Measurements from ENCODE around the gene FLVCR2. TPM values are rescaled to one million over a fixed set of nuclear protein-coding genes. Genes with fewer than 3 reads are reported as not detected.

FLVCR2 gene
- polyA plus RNA-seq, 1 experiment, result 0.70 TPM

DNA sequence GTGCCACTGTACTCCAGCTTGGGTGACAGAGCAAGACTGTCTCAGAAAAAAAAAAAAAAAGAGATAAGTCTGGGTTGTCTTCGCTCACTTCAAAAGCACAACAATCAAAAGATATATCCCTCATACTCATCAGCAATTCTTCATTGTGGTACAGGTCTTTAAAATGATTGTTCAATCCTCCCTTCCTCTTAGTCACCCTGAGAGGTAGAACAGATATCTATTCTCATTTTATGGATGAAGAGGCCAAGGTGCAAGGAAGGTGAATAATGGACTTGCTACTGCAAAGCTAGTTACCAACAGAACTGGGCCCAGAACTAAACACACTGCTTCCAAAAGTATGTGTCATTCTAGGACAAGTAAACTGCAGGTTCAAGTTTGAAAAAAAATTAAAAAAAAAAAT, 75.1 kb downstream of the FLVCR2 start:
- Histone ChIP-seq H3K27me3 (ENCODE audit: control insufficient read depth, insufficient read depth, low read length) (no peaks in the 10 kb centered on the region), H3K36me3 (ENCODE audit: control insufficient read depth, insufficient read depth, low read length) (peaks cover 2% of the 10 kb centered on the region; the same call in 1 of the 2 replicates), H3K4me3 (ENCODE audit: low read depth, low read length) (no peak overlapping the region)
- POLR2A ChIA-PET, result interaction anchor here (1.1 kb wide), 1 partner anchor 77 kb away, joined by 3 read pairs; no protein-coding TSS in a partner anchor
- TF ChIP-seq, protein P1, sequence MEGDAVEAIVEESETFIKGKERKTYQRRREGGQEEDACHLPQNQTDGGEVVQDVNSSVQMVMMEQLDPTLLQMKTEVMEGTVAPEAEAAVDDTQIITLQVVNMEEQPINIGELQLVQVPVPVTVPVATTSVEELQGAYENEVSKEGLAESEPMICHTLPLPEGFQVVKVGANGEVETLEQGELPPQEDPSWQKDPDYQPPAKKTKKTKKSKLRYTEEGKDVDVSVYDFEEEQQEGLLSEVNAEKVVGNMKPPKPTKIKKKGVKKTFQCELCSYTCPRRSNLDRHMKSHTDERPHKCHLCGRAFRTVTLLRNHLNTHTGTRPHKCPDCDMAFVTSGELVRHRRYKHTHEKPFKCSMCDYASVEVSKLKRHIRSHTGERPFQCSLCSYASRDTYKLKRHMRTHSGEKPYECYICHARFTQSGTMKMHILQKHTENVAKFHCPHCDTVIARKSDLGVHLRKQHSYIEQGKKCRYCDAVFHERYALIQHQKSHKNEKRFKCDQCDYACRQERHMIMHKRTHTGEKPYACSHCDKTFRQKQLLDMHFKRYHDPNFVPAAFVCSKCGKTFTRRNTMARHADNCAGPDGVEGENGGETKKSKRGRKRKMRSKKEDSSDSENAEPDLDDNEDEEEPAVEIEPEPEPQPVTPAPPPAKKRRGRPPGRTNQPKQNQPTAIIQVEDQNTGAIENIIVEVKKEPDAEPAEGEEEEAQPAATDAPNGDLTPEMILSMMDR (IDR thresholded peaks at IDR 0.05; ENCODE audit: insufficient read depth, low read depth, low read length), result no peak
- CTCF ChIA-PET, result interaction anchor here (0.6 to 16.2 kb wide), 19 partner anchors 10 to 377 kb away, joined by 3 to 480 read pairs (median 5); partner anchors contain the start of gene FLVCR2
- no peak for DNase-seq (ENCODE audit: low read depth)

DNA sequence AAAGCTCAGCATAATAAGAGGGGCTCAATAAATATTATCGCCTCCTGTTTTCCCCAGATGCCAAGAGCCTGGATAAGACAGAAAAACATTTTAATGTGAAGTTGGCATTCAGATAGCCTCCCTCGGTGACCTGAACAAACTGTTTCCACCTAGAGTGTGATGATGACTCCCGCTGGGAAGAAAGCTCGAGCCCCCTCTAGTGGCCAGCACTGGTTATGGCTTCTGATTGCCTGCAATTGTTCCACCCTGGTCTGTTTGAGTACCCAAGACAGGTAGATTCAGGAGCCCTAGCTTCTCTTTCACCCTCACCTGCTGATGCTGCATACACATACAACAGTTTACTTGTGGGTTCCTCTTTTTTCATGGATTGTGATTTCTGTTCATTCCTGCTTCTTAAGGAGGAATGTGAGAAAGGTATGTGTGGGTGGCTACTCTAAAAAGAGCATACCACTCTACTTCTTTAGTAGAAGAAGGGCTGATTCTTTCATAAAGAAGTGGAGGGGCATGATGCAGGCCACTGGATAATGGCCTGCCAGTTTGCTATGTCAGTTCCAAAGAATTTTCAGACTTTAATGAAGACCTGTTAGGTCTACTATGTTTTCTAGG, 75.8 kb downstream of the FLVCR2 start:
- ChIA-PET CTCF (interaction anchor here (0.6 to 16.2 kb wide), 23 partner anchors 9 to 378 kb away, joined by 3 to 480 read pairs (median 5); partner anchors contain the start of genes FLVCR2 and TGFB3), POLR2A (interaction anchor here (1.1 kb wide), 1 partner anchor 78 kb away, joined by 3 read pairs; no protein-coding TSS in a partner anchor)
- DNase-seq (ENCODE audit: low read depth), result no peak
- Histone ChIP-seq H3K4me3 (ENCODE audit: low read depth, low read length) (no peak overlapping the region), H3K27me3 (ENCODE audit: control insufficient read depth, insufficient read depth, low read length) (no peaks in the 10 kb centered on the region), H3K36me3 (ENCODE audit: control insufficient read depth, insufficient read depth, low read length) (peaks cover 2% of the 10 kb centered on the region; the same call in 1 of the 2 replicates)
- TF ChIP-seq, protein P1 (IDR thresholded peaks at IDR 0.05; ENCODE audit: insufficient read depth, low read depth, low read length), result peak; percentile 95

DNA sequence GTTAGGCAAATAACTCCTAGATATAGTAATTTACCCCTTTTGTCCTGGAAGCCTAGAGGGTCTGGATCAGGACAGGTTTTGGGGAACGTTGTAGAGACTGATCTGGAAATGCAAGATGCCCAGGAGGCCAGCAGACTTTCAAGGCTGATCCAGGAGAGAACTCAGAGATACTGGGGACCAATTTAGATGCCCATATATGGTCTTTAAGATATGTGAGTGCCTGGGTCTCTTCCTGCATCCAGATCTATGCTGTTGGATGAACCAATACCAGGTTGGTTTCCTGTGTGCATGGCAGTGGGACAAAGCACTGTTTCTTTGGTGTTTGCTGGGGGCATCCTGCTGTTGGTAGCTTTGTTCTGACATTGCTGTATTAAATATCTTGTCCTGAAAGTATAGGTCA, 76.8 kb downstream of the FLVCR2 start:
- no peak for DNase-seq (ENCODE audit: low read depth)
- Histone ChIP-seq H3K4me3 (ENCODE audit: low read depth, low read length) (no peak overlapping the region), H3K27me3 (ENCODE audit: control insufficient read depth, insufficient read depth, low read length) (no peaks in the 10 kb centered on the region), H3K36me3 (ENCODE audit: control insufficient read depth, insufficient read depth, low read length) (peaks cover 2% of the 10 kb centered on the region; the same call in 1 of the 2 replicates)
- TF ChIP-seq, protein P1 (IDR thresholded peaks at IDR 0.05; ENCODE audit: insufficient read depth, low read depth, low read length), result no peak
- POLR2A ChIA-PET, result no interaction called here
- CTCF ChIA-PET, result interaction anchor here (0.7 to 16.2 kb wide), 15 partner anchors 8 to 327 kb away, joined by 3 to 480 read pairs (median 6); partner anchors contain the start of genes FLVCR2 and TGFB3

DNA sequence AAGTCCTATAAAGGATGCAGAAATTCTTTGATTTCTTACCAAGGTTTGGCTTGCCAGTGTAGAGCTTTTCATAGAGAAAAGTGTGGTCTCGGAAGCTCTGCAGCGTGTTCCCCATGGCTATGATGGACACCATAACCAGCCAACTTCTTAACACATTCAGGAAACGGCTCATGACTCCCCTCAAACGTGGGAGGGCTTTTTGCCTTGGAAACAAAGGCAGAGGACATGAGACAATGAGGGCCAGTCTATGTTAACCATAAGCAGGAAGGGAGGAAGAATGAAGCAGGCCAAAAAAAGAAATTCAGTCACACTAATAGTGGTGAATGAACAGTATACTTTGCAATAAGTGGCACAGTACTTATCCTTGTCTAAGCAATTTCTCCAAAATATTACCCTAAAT, 78.9 kb downstream of the FLVCR2 start:
- CTCF ChIA-PET, result interaction anchor here (0.7 to 16.2 kb wide), 5 partner anchors 9 to 100 kb away, joined by 3 to 480 read pairs (median 4); partner anchors contain the start of gene FLVCR2
- POLR2A ChIA-PET, result no interaction called here
- no peak for DNase-seq (ENCODE audit: low read depth)
- H3K36me3 ChIP-seq (ENCODE audit: control insufficient read depth, insufficient read depth, low read length), result no peaks in the 10 kb centered on the region; the same call in 1 of the 2 replicates
- H3K27me3 ChIP-seq (ENCODE audit: control insufficient read depth, insufficient read depth, low read length), result no peaks in the 10 kb centered on the region
- TF ChIP-seq, protein P1 (IDR thresholded peaks at IDR 0.05; ENCODE audit: insufficient read depth, low read depth, low read length), result no peak
- H3K4me3 ChIP-seq (ENCODE audit: low read depth, low read length), result no peak overlapping the region

DNA sequence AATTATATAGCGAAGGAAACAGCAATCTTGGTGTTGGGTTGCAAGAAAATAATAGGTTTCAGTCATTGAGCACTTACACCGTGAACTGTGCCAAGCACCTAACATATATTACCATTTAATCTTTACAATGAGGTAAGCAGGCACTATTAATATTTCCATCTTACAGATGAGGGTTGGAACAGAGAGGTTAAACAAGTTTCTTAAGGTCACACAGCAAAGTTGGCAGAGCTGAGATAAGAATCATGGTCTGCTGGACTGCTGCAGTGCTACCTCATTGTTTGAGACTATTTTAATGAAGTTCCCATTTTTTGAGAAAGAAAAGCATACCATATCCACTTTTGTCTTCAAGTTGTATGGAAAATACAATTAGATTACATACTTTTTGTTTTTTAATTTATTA, 80.5 kb downstream of the FLVCR2 start:
- TF ChIP-seq, protein P1 (IDR thresholded peaks at IDR 0.05; ENCODE audit: insufficient read depth, low read depth, low read length), result no peak
- POLR2A ChIA-PET, result no interaction called here
- Histone ChIP-seq H3K4me3 (ENCODE audit: low read depth, low read length) (no peak overlapping the region), H3K36me3 (ENCODE audit: control insufficient read depth, insufficient read depth, low read length) (no peaks in the 10 kb centered on the region; the same call in 1 of the 2 replicates), H3K27me3 (ENCODE audit: control insufficient read depth, insufficient read depth, low read length) (no peaks in the 10 kb centered on the region)
- DNase-seq (ENCODE audit: low read depth), result no peak
- CTCF ChIA-PET, result interaction anchor here (1.0 to 16.2 kb wide), 2 partner anchors 82 to 98 kb away, joined by 3 to 480 read pairs; partner anchors contain the start of gene FLVCR2
